Endodermal cell (in vitro differentiated cells): ENCODE results near the gene DOCK7. TPM values are rescaled to one million over a fixed set of nuclear protein-coding genes. Genes with fewer than 3 reads are reported as not detected.

Source experiments
- DNase-seq: peaks from one replicate; pipeline ENCODE4 v3.0.0-alpha.2; 2017
- H3K27ac ChIP-seq: 2 replicates; pipeline ENCODE4 v1.5.1; 2013; ENCODE audit warnings: mild to moderate bottlenecking, low read depth, low read length, moderate library complexity
- H3K27me3 ChIP-seq: 2 replicates; pipeline ENCODE4 v1.6.1; 2013; ENCODE audit warnings: mild to moderate bottlenecking, low read length, moderate library complexity; ENCODE audit not compliant: insufficient read depth, control insufficient read depth, poor library complexity, severe bottlenecking
- H3K36me3 ChIP-seq: 2 replicates; pipeline ENCODE4 v1.7.0; 2013; ENCODE audit warnings: mild to moderate bottlenecking, low read length, moderate library complexity; ENCODE audit not compliant: control insufficient read depth, insufficient read depth
- H3K4me1 ChIP-seq: one replicate; pipeline ENCODE4 v1.7.0; 2013; ENCODE audit warnings: low read length; ENCODE audit not compliant: control insufficient read depth, insufficient read depth
- H3K4me3 ChIP-seq: 2 replicates; pipeline ENCODE4 v1.5.1; 2013; ENCODE audit warnings: mild to moderate bottlenecking, low read length, moderate library complexity
- H3K9ac ChIP-seq: 2 replicates; pipeline ENCODE4 v1.6.1; 2013; ENCODE audit warnings: mild to moderate bottlenecking, low read length, moderate library complexity; ENCODE audit not compliant: poor library complexity, severe bottlenecking; ENCODE audit errors: extremely low read depth
- H3K9me3 ChIP-seq: 2 replicates; pipeline ENCODE4 v1.6.1; 2013; ENCODE audit warnings: mild to moderate bottlenecking, low read length, moderate library complexity; ENCODE audit not compliant: control insufficient read depth
- H3K27ac Mint-ChIP-seq: 2 replicates; pipeline ENCODE4 v1.8.0; 2020; ENCODE audit warnings: mixed read lengths
- H3K27me3 Mint-ChIP-seq: 2 replicates; pipeline ENCODE4 v1.8.0; 2021; ENCODE audit warnings: mild to moderate bottlenecking, mixed read lengths; ENCODE audit not compliant: insufficient read depth
- H3K36me3 Mint-ChIP-seq: 2 replicates; pipeline ENCODE4 v1.8.0; 2020; ENCODE audit warnings: low read depth, mixed read lengths
- H3K4me1 Mint-ChIP-seq: 2 replicates; pipeline ENCODE4 v1.8.0; 2020; ENCODE audit warnings: mixed read lengths
- H3K4me3 Mint-ChIP-seq: 2 replicates; pipeline ENCODE4 v1.8.0; 2020; ENCODE audit warnings: mild to moderate bottlenecking, moderate library complexity, mixed read lengths
- H3K9me3 Mint-ChIP-seq: 2 replicates; pipeline ENCODE4 v1.8.0; 2020; ENCODE audit warnings: mild to moderate bottlenecking, mixed read lengths
- WGBS, 2 experiments: methylation state at CpG; one replicate each; pipeline versions ENCODE4 v1.1.5 to v1.1.7; 2013; ENCODE audit warnings: missing lambda C conversion rate in 2 of 2, mixed read lengths in 1 of 2; ENCODE audit not compliant: insufficient coverage in 1 of 2, insufficient read length in 1 of 2; 5-methylcytosine and 5-hydroxymethylcytosine counted together
- total RNA-seq, 2 donors: library from RNA; stranded (reverse); fragmentation: NEBNext Ultra II Directional in 1 of 2; extraction: Animal tissue kit (Norgen Biotek cat#: 25700) in 1 of 2; gene quantifications; 2 replicates in 1 of 2; 3 replicates in 1 of 2; pipeline ENCODE4 v1.2.1, GENCODE V29; 2021
- TF ChIP-seq, protein P1 (sequence below): fragments of 200-600 bp; sonication (generic); conservative IDR thresholded peaks from 2 replicates; pipeline ENCODE4 v1.5.0; 2021; ENCODE audit warnings: antibody characterized with exemption, mild to moderate bottlenecking

DOCK7 gene
- total RNA-seq, 2 donors from 2014 or later: 66.8 to 72.8 TPM

DNA sequence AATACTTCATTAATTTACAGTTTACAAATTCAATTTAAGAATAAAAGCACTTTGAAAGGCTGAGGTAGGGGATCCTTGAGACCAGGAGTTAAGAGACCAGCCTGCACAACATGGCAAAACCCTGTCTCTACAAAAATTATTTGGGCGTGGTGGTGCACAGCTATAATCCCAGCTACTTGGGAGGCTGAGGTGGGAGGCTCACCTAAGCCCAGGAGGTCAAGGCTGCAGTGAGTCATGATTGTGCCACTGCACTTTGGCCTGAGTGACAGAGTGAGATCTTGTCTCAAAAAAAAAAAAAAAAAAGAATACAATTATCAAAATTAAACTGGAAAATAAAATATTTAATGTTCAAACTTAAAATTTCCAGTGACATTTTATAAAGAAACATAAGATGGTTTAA is 179.2 kb downstream of the DOCK7 start:
- no peaks in the 10 kb centered on the region for H3K9me3 ChIP-seq
- H3K27ac ChIP-seq: no peak overlapping the region
- Mint-ChIP-seq H3K4me1 (no peaks in the 10 kb centered on the region), H3K4me3 (no peak overlapping the region), H3K27ac (no peak overlapping the region), H3K36me3 (peaks cover 39% of the 10 kb centered on the region), H3K27me3 (no peaks in the 10 kb centered on the region), H3K9me3 (no peaks in the 10 kb centered on the region)
- DNase-seq: no peak
- H3K9ac ChIP-seq: no peak overlapping the region
- H3K4me3 ChIP-seq: no peak overlapping the region
- H3K27me3 ChIP-seq: no peaks in the 10 kb centered on the region
- no peaks in the 10 kb centered on the region for H3K4me1 ChIP-seq
- WGBS, 2 experiments: 97 to 100% methylated on average over 1 of the region's 1 CpG
- TF ChIP-seq, protein P1, sequence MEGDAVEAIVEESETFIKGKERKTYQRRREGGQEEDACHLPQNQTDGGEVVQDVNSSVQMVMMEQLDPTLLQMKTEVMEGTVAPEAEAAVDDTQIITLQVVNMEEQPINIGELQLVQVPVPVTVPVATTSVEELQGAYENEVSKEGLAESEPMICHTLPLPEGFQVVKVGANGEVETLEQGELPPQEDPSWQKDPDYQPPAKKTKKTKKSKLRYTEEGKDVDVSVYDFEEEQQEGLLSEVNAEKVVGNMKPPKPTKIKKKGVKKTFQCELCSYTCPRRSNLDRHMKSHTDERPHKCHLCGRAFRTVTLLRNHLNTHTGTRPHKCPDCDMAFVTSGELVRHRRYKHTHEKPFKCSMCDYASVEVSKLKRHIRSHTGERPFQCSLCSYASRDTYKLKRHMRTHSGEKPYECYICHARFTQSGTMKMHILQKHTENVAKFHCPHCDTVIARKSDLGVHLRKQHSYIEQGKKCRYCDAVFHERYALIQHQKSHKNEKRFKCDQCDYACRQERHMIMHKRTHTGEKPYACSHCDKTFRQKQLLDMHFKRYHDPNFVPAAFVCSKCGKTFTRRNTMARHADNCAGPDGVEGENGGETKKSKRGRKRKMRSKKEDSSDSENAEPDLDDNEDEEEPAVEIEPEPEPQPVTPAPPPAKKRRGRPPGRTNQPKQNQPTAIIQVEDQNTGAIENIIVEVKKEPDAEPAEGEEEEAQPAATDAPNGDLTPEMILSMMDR: no peak
- peaks cover 41% of the 10 kb centered on the region for H3K36me3 ChIP-seq

DNA sequence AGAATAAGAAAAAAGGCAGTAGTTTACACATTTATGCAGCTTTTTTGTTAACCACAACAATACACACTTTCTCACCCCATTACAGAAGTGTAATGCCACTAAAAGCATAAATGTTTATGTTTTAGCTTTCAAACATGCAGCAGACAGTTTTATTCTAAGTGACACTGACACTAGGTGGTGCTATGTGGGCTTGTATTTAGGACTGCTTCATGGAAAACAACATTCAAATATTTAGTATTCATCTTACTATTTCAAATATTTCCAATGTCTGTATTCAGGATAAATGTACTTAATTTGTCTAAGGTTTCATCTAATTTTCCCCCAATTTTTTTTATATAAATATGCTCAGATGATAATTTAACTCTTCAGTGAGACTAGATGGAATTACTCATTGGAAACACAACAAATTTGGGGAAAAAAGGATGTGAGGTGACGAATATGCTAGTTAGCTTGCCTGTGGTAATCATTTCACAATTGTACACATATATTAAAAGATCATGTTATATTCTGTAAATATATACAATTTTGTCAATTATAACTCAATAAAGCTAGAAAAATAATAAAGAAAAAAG is 179.9 kb downstream of the DOCK7 start:
- Mint-ChIP-seq H3K27me3 (no peaks in the 10 kb centered on the region), H3K9me3 (no peaks in the 10 kb centered on the region), H3K4me3 (no peak overlapping the region), H3K36me3 (peaks cover 42% of the 10 kb centered on the region), H3K4me1 (no peaks in the 10 kb centered on the region), H3K27ac (no peak overlapping the region)
- no peak overlapping the region for H3K4me3 ChIP-seq
- DNase-seq: no peak
- TF ChIP-seq, protein P1: peak; percentile 82
- H3K4me1 ChIP-seq: no peaks in the 10 kb centered on the region
- H3K9ac ChIP-seq: no peak overlapping the region
- H3K27me3 ChIP-seq: no peaks in the 10 kb centered on the region
- H3K27ac ChIP-seq: no peak overlapping the region
- 100% methylated on average over 1 of the region's 1 CpG; no CpG with 5 or more reads in 1 of the 2 experiments for WGBS, 2 experiments
- no peaks in the 10 kb centered on the region for H3K9me3 ChIP-seq
- H3K36me3 ChIP-seq: peaks cover 35% of the 10 kb centered on the region

DNA sequence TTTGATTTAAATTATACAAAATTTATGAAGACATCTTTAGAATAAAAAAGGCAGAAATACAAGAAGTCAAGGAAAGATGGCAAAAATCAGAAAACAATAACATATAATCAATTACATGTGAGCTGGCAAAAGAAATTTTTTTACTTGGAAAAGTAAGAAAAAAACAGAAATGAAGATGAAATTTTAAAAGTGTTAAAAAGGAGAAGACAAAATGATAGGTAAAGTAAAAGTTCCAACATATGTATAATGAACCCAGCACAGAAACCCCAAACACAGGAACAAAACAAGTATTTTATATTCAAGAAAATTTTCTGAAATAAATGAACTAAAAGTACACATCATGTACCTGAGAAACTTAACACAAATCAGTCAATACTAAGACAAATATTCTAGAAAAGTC is 188.0 kb downstream of the DOCK7 start:
- TF ChIP-seq, protein P1: no peak
- Mint-ChIP-seq H3K4me1 (no peaks in the 10 kb centered on the region), H3K9me3 (no peaks in the 10 kb centered on the region), H3K27ac (no peak overlapping the region), H3K4me3 (no peak overlapping the region), H3K27me3 (no peaks in the 10 kb centered on the region), H3K36me3 (peaks cover 56% of the 10 kb centered on the region)
- H3K9me3 ChIP-seq: no peaks in the 10 kb centered on the region
- H3K4me1 ChIP-seq: no peaks in the 10 kb centered on the region
- H3K27ac ChIP-seq: no peak overlapping the region
- H3K36me3 ChIP-seq: peaks cover 17% of the 10 kb centered on the region
- no peak for DNase-seq
- H3K27me3 ChIP-seq: no peaks in the 10 kb centered on the region
- H3K4me3 ChIP-seq: no peak overlapping the region
- H3K9ac ChIP-seq: no peak overlapping the region
